HEK293T (cell line): ENCODE results near the gene ZNF862.
"Not testable (repeated sequence)": the region's sequence is repeated elsewhere in the genome, so short reads cannot be mapped to it uniquely, and the experiment has no call there.

Experiments
- CTCF ChIA-PET: fragments of 350-600 bp; formaldehyde crosslinking; extraction: SDS; loops from one replicate; lab custom pipeline; 2021; ENCODE audit warnings: antibody characterized with exemption, inconsistent platforms; lab: Yijun Ruan, JAX
- POLR2A ChIA-PET: fragments of 350-600 bp; formaldehyde crosslinking; extraction: SDS; loops from one replicate; lab custom pipeline; 2020; ENCODE audit warnings: antibody characterized with exemption, inconsistent platforms; lab: Yijun Ruan, JAX
- DNase-seq: peaks from one replicate; pipeline ENCODE4 v3.0.0; 2012; ENCODE audit warnings: mixed read lengths; ENCODE audit errors: extremely low spot score
- ARNT ChIP-seq: fragments of 450-650 bp; IDR thresholded peaks from 2 replicates; pipeline ENCODE4 v1.6.1; 2017; ENCODE audit warnings: mild to moderate bottlenecking
- BHLHE40 ChIP-seq: fragments of 450-650 bp; IDR thresholded peaks from 2 replicates; pipeline ENCODE4 v1.6.1; 2016; ENCODE audit warnings: mild to moderate bottlenecking, moderate library complexity, borderline replicate concordance
- CTBP1 ChIP-seq: fragments of 450-650 bp; IDR thresholded peaks from 2 replicates; pipeline ENCODE4 v1.6.1; 2016; ENCODE audit warnings: borderline replicate concordance
- ELF4 ChIP-seq: fragments of 450-650 bp; IDR thresholded peaks from 2 replicates; pipeline ENCODE4 v1.6.1; 2017; ENCODE audit warnings: antibody characterized with exemption
- FOXA1 ChIP-seq: fragments of 450-650 bp; IDR thresholded peaks from 2 replicates; pipeline ENCODE4 v1.6.1; 2016; ENCODE audit warnings: mild to moderate bottlenecking
- FOXK2 ChIP-seq: fragments of 450-650 bp; IDR thresholded peaks from 2 replicates; pipeline ENCODE4 v1.6.1; 2016; ENCODE audit warnings: mild to moderate bottlenecking
- FOXM1 ChIP-seq: fragments of 450-650 bp; IDR thresholded peaks from 2 replicates; pipeline ENCODE4 v1.6.1; 2017; ENCODE audit warnings: mild to moderate bottlenecking, borderline replicate concordance
- HDGF ChIP-seq: fragments of 450-650 bp; IDR thresholded peaks from 2 replicates; pipeline ENCODE4 v1.6.1; 2017; ENCODE audit warnings: antibody characterized with exemption, borderline replicate concordance
- L3MBTL2 ChIP-seq: fragments of 450-650 bp; conservative IDR thresholded peaks from 2 replicates; pipeline ENCODE4 v1.6.1; 2016; ENCODE audit warnings: mild to moderate bottlenecking
- LEF1 ChIP-seq: fragments of 450-650 bp; IDR thresholded peaks from 2 replicates; pipeline ENCODE4 v1.6.1; 2017; ENCODE audit warnings: mild to moderate bottlenecking, borderline replicate concordance
- NFRKB ChIP-seq: fragments of 450-650 bp; IDR thresholded peaks from 2 replicates; pipeline ENCODE4 v1.6.1; 2016; ENCODE audit warnings: mild to moderate bottlenecking, moderate library complexity
- SP1 ChIP-seq: fragments of 450-650 bp; IDR thresholded peaks from 2 replicates; pipeline ENCODE4 v1.6.1; 2017
- SUZ12 ChIP-seq: fragments of 450-650 bp; IDR thresholded peaks from 2 replicates; pipeline ENCODE4 v1.6.1; 2016; ENCODE audit warnings: mild to moderate bottlenecking
- TARDBP ChIP-seq: fragments of 450-650 bp; IDR thresholded peaks from 2 replicates; pipeline ENCODE4 v1.6.1; 2016
- ZNF384 ChIP-seq: fragments of 450-650 bp; IDR thresholded peaks from 2 replicates; pipeline ENCODE4 v1.6.1; 2016
- TF ChIP-seq, protein P1 (sequence below): fragments of 450-650 bp; IDR thresholded peaks from 2 replicates; pipeline ENCODE4 v1.6.1; 2016

The ZNF862 gene

DNA sequence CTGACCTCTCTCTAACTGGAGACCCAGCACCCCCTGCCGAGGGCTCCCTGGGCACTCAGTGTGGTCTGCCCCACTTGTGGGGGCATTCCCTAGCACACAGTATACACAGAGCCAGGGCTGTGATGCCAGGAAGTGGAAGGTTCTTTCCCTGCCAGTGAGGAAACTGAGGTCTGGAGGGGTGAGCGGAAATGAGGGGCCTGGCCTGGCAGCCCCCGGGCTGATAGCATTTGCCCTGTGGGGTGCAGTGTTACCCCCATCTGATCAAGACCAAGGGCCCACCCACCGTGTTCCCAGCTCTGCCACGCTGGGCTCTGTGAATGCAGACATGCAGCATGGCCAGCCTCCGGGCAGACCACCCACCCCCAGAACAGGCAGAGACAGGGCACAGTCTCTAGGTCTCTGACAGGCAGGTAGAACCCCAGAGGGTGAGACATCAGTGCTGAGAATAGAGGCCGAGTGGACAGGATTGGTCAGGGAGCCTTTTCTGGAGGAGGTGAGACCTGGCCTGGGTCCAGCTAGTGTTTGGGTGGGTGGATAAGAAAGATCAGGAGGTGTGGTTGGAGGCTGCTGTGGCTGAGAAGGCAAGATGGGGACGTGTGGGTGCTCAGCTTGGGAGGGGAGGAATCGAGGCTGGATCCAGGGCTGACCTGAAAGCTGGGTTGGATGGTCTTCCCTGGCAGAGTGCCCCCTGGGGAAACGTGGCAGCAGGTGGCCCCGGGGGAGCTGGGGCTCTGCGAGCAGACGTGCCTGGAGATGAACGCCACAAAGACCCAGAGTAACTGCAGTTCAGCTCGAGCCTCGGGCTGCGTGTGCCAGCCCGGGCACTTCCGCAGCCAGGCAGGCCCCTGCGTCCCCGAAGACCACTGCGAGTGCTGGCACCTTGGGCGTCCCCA is 10.8 kb upstream of the ZNF862 start:
- TF ChIP-seq CTBP1 (no peak), NFRKB (no peak), ELF4 (no peak)
- no peak for DNase-seq
- POLR2A ChIA-PET, result interaction anchor here (2.5 kb wide), 1 partner anchor 11 kb away, joined by 8 read pairs; the partner anchor contains the start of gene ZNF862
- CTCF ChIA-PET, result no interaction called here

DNA sequence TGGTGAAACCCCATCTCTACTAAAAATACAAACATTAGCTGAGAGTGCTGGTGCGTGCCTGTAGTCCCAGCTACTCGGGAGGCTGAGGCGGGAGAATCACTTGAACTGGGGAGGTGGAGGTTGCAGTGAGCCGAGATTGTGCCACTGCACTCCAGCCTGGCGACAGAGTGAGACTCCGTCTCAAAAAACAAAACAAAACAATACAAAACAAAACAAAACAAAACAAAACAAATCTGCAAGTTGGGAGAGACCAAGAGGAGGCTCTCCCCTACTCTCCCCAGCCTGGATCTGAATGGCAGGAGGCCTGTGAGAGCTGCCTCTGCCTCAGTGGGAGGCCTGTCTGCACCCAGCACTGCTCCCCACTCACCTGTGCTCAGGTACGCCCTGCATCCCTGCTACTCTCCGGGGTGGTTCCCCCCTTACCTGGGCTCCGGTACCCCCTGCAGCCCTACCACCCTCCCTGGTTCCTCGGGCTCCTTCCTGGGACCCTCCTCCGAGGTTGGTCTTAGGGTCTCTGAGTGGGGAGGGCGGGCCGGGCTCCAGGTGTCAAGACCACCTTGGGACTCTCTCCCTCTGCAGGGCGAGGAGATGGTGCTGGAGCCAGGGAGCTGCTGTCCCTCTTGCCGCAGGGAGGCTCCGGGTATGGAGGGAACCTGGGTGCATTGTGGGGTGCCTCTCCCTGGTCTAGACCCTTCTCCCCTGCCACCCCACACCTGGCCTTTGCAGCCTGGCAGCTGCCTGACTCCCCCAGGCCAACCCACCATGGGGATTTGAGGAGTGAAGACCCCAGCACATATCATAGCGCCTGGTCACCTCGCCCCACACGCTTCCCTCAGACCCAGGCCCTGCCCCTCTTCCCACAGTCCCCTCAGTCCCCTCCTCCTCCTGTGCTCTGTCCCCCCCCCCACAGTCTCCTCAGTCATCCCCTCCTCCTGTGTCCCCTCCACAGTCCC is 9.5 kb upstream of the ZNF862 start:
- DNase-seq, result no peak
- TF ChIP-seq ZNF384 (no peak), CTBP1 (no peak), ARNT (no peak), L3MBTL2 (no peak), HDGF (no peak), FOXA1 (no peak), BHLHE40 (no peak), ELF4 (no peak), TARDBP (no peak)
- ChIA-PET POLR2A (interaction anchor here (0.6 to 2.5 kb wide), 2 partner anchors 9 to 516 kb away, joined by 4 to 8 read pairs; partner anchors contain the start of gene ZNF862), CTCF (no interaction called here)

DNA sequence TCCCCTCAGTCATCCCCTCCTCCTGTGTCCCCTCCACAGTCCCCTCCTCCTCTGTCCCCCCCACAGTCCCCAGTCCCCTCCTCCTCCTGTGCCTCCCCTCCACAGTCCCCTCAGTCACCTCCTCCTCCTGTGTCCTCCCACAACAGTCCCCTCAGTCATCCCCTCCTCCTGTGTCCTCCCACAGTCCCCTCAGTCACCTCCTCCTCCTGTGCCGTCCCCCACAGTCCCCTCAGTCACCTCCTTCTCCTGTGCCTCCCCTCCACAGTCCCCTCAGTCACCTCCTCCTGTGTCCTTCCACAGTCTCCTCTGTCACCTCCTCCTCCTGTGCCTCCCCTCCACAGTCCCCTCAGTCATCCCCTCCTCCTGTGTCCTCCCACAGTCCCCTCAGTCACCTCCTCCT is 7.6 kb upstream of the ZNF862 start:
- POLR2A ChIA-PET, DNase-seq: not testable (repeated sequence)
- CTCF ChIA-PET, result interaction anchor here (1.4 kb wide), 1 partner anchor 23 kb away, joined by 3 read pairs; no protein-coding TSS in a partner anchor

DNA sequence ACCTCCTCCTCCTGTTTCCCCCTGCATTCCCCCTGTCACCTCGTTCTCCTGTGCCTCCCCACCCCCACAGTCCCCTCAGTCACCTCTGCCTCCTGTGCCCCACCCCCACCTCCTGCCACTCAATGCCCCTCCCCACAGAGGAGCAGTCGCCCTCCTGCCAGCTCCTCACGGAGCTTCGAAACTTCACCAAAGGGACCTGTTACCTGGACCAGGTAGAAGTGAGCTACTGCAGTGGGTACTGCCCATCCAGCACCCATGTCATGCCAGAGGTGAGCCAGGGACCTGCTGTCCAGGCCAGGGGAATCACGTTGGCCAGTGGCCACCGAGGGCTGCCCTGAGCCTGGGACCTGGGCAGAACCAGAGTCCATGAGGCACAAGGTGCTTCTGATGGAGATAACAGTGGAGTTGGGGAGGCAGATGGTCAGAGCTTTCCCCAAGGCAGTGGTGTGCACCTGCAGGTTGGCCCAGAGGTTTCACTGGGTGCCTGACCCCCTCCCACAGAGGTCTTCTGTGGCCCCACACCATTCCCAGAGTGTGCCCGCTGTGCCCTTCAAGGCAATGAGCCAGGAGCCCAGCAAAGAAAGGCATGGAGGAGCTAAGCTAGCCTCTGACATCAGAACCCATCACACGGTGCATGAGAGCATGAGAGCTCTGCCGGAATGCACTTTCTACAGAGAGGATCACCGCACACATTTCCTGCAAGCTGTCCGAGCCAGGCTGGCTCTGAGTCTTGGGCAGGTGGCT is 7.0 kb upstream of the ZNF862 start:
- no peak for DNase-seq
- TF ChIP-seq ZNF384 (no peak), FOXA1 (no peak), TARDBP (no peak), LEF1 (no peak), ELF4 (no peak), BHLHE40 (no peak), ARNT (no peak)
- POLR2A ChIA-PET, result no interaction called here
- CTCF ChIA-PET, result interaction anchor here (1.4 kb wide), 1 partner anchor 24 kb away, joined by 3 read pairs; no protein-coding TSS in a partner anchor

DNA sequence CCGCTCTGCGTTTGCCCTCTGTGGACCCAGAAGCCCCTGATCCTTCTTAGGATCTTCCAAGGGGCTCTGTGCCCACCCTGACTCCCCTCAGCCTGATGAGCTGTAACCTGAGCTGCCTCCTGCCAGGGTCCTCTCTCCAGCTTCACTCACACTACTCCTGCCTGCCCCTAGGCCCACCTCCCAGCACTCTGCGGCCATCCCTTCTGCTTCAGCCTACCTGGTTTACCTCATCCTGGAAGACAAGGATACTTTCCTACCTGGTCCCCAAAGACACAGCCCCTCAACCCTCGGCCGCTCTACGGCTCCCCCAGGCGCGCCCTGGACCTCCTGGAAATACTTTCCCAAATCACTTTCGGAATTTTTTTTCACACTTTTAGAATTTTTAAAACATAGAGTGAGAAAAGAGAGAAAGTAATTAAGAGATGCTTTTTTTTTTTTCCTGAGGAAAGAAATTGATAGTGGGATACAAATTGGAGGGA is 6.4 kb upstream of the ZNF862 start:
- CTCF ChIA-PET, result interaction anchor here (1.4 kb wide), 1 partner anchor 24 kb away, joined by 3 read pairs; no protein-coding TSS in a partner anchor
- DNase-seq, result no peak
- POLR2A ChIA-PET, result no interaction called here
- TF ChIP-seq ARNT (no peak), BHLHE40 (no peak), TARDBP (no peak), FOXK2 (no peak), NFRKB (no peak), FOXM1 (no peak), LEF1 (no peak), SP1 (no peak), FOXA1 (no peak), ELF4 (no peak), CTBP1 (no peak), ZNF384 (no peak), HDGF (no peak), SUZ12 (no peak), L3MBTL2 (no peak)
- TF ChIP-seq, protein P1, sequence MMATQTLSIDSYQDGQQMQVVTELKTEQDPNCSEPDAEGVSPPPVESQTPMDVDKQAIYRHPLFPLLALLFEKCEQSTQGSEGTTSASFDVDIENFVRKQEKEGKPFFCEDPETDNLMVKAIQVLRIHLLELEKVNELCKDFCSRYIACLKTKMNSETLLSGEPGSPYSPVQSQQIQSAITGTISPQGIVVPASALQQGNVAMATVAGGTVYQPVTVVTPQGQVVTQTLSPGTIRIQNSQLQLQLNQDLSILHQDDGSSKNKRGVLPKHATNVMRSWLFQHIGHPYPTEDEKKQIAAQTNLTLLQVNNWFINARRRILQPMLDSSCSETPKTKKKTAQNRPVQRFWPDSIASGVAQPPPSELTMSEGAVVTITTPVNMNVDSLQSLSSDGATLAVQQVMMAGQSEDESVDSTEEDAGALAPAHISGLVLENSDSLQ, result no peak

DNA sequence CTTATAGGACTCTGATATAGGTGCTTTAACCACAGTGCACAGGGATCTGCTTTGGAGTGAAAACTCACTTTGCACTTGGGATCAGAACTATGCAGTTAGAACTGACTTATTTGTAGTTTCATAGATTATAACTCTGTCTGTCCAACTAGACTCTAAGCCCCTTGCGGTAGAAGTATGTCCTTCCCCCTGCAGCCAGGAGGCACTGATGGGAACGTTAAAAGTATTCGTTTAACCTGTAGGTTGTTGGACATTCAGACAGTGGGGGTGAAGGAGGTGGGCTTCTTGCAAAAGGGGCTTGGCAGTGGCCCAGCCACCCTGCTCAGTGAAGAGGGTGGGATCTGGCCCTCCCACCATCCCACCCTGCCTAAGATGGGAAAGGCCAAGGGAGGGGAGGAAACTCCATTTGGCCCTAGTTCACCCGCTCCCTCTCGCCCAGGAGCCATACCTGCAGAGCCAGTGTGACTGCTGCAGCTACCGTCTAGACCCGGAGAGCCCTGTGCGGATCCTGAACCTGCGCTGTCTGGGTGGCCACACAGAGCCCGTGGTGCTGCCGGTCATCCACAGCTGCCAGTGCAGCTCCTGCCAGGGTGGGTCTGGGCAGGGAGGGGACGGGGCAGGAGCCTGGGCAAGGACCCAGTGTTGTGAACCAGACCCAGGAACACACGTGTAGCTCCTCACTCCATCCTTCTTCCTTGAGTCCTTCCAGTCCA is 5.7 kb upstream of the ZNF862 start:
- POLR2A ChIA-PET, result no interaction called here
- no peak for TF ChIP-seq NFRKB
- CTCF ChIA-PET, result no interaction called here
- DNase-seq, result no peak
